ENCODE measurements around the gene AK9.

DNA sequence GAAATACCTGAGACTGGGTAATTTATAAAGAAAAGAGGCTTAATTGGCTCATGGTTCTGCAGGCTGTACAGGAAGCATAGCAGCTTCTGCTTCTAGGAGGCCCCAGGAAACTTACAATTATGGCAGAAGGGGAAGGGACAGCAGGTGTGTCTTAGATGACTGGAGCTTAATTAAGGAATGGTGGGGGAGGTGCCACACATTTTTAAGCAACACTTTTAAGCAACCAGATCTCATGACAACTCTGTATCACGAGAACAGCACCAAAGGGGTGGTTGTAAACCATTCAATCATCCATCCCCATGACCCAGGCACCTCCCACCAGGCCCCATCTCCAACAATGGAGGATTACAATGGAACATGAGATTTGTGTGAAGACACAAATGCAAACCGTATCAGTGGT lies 27.0 kb upstream of the AK9 start:
- TF ChIP-seq CTCF (conservative IDR thresholded peaks at IDR 0.05; ENCODE audit: low read depth, low read length) (no peak), EZH2 (IDR thresholded peaks at IDR 0.05; ENCODE audit: low read length, unreplicated experiment) (no peak), EZH2phosphoT487 (IDR thresholded peaks at IDR 0.05; ENCODE audit: borderline replicate concordance, low read length) (no peak)

Measured in PC-3 (cell line).